NCI-H1694 treated with DMSO at 0.1 percent for 48 hours (cell line): Measurements from ENCODE around the gene KRT4.
"Not testable (repeated sequence)": the region's sequence is repeated elsewhere in the genome, so short reads cannot be mapped to it uniquely, and the experiment has no call there.

ENCODE experiments used
- DNase-seq: peaks from one replicate; lab custom pipeline; 2025; lab: John Stamatoyannopoulos, UW

The KRT4 gene

GRCh38 chr12:52807544-52808470, 6.1 kb downstream of the KRT4 start:
- DNase-seq = no peak

- DNase-seq = no peak
Observed at GRCh38 chr12:52806821-52807543, 6.9 kb downstream of the KRT4 start.

DNA sequence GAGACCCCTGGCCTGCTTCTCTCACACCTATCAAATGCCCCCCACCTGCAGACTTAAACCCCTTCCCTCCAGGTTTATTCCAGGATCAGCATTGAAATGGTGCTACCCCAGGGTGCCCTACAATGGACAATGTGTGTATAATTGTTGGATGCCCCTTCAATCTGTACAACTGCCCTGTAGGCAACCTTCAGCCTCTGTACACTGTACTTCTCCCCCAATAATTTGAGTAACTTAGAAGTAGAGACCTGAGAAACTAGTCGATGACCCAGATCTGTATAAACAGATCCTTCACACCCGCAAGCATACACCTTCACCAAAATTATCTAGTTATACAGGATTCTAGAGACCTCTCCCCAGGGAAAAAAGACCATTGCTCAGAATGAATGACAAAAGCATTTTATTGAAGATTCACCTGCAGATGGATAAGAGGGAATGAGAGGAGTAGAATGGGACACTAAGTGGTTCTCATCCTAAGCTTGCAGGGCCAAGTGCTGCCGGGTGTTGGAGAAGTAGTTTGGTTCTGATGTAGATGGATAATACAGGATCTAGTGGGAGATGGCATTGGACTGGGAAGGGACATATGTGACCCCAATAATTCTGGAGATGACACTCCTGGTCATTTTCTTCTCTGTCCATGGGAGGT, 7.6 kb downstream of the KRT4 start:
- no peak for DNase-seq

DNA sequence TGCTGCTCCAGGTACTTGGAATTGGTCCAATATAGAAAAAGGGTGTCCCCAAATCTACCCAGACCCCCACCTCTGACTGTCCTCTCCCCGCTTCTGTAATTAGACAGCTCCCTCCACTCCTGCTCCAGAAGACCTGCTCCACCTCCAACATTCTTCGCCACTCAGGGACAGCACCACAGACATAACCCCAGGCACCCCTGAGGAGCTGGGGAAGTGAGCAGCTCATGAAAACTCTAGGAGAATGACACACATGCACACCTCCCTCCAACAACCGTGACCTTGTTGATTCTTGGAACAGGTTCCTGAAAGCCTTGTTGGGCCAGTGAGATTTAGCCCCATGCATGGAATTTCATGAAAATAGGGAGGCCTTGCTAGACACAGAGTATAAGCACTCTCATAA, 8.2 kb downstream of the KRT4 start:
- no peak for DNase-seq

- no peak for DNase-seq
Observed at GRCh38 chr12:52805000-52805399, 8.9 kb downstream of the KRT4 start.

DNA sequence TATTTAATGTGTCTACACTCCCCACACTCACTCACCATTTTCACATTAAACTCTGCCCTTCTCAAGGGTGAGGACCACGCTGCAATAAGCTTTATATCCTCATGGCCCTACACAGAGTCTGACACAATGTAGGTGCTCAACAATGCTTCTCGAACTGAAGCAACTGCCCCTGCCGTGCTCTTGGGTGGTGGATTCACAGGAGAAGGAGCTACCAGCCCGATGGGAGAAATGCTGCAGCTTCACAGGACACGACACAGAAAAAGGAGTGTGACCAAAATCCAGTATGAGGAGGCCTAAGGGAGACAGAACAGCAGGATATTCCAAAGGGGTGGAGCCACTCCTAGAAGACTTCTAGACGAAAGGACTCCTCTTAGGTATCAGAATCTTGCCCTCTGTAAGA, 11.5 kb downstream of the KRT4 start:
- no peak for DNase-seq

DNA sequence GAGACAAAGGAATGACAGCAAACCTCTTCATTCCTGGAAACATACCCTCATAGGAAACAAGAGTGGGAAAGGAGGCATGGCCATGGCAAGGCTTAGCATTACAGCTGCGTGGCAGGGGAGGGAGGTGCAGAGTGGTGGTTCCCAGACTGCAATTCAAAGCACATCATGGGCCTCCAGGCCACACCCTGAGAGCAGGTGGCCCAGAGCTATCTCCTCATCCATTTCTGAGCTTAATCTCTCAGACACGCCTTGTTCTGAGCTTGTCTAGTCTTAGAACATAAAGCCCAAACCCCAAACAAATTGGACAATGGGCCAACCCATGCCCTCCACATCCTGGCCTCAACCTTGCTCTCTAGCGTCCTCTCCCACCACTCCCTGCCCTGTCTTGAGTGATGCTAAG, 12.1 kb downstream of the KRT4 start:
- DNase-seq = no peak

GRCh38 chr12:52800259-52800917, 13.5 kb downstream of the KRT4 start:
- DNase-seq = no peak

DNA sequence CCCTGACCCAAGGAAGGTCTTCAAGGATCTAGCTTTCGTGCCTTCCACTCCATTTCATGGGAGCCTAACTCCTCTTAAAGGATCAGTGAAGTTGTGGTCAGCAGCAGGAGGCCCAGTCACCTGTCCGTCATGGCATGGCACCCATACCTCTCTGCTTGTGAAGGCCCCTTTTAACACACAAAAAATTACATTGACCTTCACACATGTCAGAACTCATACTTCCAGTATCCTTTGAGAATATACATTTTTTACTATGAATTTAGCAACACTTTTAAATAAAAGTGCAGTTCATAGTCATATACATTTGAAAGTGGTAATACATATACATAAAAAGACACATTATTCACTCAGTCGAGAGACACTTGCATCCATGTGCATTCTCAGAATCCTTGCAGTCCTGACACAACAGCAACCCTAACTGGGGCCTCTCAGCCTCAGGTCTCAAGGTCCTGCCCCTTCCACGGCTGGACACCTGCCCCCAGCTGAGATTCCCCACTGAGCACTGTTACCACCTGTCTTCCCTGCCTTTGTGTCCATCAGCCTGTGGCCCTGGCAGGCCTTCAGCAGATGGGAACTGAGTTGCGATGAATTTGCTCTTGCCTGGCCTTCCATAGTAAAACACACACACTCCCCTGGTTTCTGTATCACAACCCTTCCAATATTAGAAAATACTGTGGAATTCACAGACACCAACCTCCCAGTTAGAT, 14.3 kb downstream of the KRT4 start:
- DNase-seq = no peak

DNA sequence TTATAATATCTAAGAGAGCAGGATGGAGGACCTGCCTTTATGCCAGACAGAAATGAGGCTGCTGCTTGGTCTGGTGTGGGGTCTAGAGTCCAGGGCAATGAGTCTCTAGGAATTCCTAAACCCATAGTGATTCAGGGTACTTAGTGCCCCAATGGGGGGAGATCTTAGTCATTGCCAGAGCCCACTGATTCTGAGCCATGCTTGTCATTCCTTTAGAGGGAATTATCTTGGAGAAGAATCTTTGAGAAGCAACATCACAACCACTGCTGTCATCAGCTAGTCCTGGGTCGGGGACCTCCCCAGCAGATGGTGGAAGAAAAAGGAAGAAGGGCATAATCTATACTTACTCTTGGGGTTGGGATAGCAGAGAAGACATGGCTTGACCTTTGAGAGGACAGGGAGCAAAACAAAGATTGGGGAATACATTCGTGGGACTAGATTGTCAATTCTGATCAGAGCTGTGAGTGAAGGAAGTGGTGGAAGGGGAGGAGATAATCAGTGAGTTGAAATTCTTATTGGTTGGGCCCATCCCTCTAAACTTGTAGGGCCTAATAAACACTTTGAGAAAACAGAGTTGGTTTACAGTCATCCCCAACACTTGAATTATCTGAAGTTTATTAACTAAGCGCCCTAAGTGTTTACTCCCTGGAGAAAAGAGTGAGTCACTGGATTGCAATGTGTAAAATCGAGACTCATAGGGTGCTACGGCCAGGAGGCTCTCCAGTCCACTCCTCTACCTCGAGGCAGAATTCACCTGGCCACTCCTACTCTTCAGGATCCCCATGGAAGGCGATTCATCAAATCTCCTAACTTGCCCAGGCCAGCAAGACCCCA, 15.0 kb downstream of the KRT4 start:
- no peak for DNase-seq

- DNase-seq = no peak
Observed at GRCh38 chr12:52798003-52798670, 15.8 kb downstream of the KRT4 start.

DNA sequence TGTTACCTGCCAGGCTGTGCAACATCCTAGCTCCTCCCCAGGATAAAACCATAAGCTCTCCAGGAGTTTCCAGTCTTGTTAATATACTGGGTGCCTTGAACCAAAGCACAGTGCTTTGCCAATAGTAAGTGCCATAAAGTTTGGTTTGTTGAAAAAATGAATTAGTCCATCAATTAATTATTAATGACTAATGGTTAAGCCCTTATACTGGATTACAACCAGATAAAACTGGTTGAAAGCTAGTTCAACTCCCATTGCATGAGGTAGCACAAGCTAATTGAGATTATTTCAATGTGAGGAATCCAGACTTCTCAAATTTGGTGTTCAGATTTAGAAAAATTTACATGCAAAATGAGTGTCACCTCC, 16.4 kb downstream of the KRT4 start:
- DNase-seq = no peak

GRCh38 chr12:52796839-52797528, 16.9 kb downstream of the KRT4 start:
- DNase-seq = no peak

GRCh38 chr12:52796429-52796794, 17.5 kb downstream of the KRT4 start:
- DNase-seq = no peak

DNA sequence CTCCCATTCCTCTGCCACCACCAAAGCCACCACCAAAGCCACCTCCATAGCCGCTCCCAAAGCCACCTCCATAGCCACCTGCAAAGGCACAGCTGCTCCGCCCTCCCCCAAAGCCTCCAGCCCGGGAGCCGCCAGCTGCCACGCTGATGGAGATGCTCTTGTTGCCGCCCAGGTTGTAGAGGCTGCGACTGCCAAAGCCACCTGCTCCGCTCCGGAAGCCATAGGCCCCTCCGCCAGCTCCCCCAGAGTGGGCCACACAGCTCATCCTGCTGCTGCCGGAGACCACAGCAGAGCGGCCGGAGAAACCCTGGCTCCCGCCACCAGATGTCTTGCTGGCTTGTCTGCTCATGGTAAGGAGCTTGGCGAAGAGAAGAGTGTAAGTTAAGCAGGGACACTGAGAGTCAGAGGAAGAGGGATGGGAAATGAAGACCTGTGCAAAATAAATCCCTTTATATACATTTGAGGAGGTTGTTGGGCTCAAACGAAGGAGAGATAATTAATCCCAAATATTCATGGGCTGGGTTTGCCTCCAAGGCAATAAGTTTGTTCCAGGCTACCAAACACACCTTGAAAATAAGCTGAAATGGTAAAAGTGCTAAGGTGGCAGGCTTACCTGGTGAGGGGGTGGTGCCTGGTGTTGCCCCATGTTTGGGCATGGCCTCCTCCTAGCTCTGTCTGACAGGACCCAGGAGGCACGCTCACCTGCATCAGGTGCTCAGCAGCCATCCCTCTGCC, 18.1 kb downstream of the KRT4 start, which contains the start of gene KRT3:
KRT3 (minus strand) TSS at position 424 of the 735 bp plus-strand sequence; CDS start at position 349, 75 bp downstream.
- no peak for DNase-seq

GRCh38 chr12:52795332-52795674, 18.6 kb downstream of the KRT4 start:
- not testable (repeated sequence) for DNase-seq

- DNase-seq = no peak
Observed at GRCh38 chr12:52794479-52795331, 19.2 kb downstream of the KRT4 start.
